PC-3 (cell line): ENCODE data around the gene CCSER2.

ENCODE experiments used
- EZH2 ChIP-seq: fragments of 300-600 bp; sonication (generic); IDR thresholded peaks from one replicate; pipeline ENCODE4 v1.6.1; 2017; ENCODE audit warnings: antibody characterized with exemption, mild to moderate bottlenecking, low read length; ENCODE audit not compliant: unreplicated experiment
- EZH2phosphoT487 ChIP-seq: fragments of 300-600 bp; sonication (generic); IDR thresholded peaks from 2 replicates; pipeline ENCODE4 v1.6.1; 2018; ENCODE audit warnings: mild to moderate bottlenecking, antibody characterized with exemption, low read length, borderline replicate concordance
- TF ChIP-seq, protein P1 (sequence below): fragments of 300-600 bp; sonication (generic); conservative IDR thresholded peaks from 2 replicates; pipeline ENCODE4 v1.5.1; 2017; ENCODE audit warnings: antibody characterized with exemption, low read depth, mild to moderate bottlenecking, low read length

DNA sequence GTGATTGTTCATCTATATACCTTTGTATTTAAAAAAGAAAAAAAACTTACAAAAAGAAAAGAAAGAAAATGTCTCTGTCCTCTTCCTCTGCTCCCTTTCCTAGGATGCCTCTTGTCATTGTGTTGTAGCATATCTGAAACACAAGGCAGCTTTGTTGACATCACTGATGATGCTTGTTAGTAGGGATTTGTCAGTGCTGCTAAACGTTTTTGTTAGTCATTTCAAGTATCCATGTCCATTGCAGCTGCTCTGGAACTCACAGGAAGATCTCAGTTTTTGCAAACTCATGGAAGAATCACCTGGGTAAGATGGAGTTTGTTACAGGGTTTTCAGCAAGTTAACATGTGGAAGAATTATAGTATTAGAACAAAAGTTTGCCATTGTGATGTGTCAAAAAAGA is 123.6 kb downstream of the CCSER2 start:
- TF ChIP-seq, protein P1, sequence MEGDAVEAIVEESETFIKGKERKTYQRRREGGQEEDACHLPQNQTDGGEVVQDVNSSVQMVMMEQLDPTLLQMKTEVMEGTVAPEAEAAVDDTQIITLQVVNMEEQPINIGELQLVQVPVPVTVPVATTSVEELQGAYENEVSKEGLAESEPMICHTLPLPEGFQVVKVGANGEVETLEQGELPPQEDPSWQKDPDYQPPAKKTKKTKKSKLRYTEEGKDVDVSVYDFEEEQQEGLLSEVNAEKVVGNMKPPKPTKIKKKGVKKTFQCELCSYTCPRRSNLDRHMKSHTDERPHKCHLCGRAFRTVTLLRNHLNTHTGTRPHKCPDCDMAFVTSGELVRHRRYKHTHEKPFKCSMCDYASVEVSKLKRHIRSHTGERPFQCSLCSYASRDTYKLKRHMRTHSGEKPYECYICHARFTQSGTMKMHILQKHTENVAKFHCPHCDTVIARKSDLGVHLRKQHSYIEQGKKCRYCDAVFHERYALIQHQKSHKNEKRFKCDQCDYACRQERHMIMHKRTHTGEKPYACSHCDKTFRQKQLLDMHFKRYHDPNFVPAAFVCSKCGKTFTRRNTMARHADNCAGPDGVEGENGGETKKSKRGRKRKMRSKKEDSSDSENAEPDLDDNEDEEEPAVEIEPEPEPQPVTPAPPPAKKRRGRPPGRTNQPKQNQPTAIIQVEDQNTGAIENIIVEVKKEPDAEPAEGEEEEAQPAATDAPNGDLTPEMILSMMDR: no peak
- TF ChIP-seq EZH2 (no peak), EZH2phosphoT487 (no peak)
